Chondrocyte (in vitro differentiated cells): ENCODE data around the gene P2RX3. TPM values are rescaled to one million over a fixed set of nuclear protein-coding genes. Genes with fewer than 3 reads are reported as not detected.

Experiments used
- DNase-seq: peaks from one replicate; pipeline ENCODE4 v3.0.0; 2021; ENCODE audit warnings: mixed read lengths, low spot score
- H3K27ac Mint-ChIP-seq: one replicate; pipeline ENCODE4 v1.8.0; 2021; ENCODE audit warnings: mild to moderate bottlenecking, moderate library complexity, mixed read lengths; ENCODE audit not compliant: unreplicated experiment
- H3K27me3 Mint-ChIP-seq: 2 replicates; pipeline ENCODE4 v1.8.0; 2021; ENCODE audit warnings: low read depth, mixed read lengths
- H3K36me3 Mint-ChIP-seq: 2 replicates; pipeline ENCODE4 v1.8.0; 2021; ENCODE audit warnings: low read depth, mixed read lengths
- H3K4me1 Mint-ChIP-seq: 2 replicates; pipeline ENCODE4 v1.8.0; 2021; ENCODE audit warnings: low read depth, mild to moderate bottlenecking, mixed read lengths
- H3K4me3 Mint-ChIP-seq: one replicate; pipeline ENCODE4 v1.8.0; 2021; ENCODE audit warnings: mild to moderate bottlenecking, moderate library complexity, mixed read lengths; ENCODE audit not compliant: unreplicated experiment
- H3K9me3 Mint-ChIP-seq: 2 replicates; pipeline ENCODE4 v1.8.0; 2021; ENCODE audit warnings: low read depth, mixed read lengths
- total RNA-seq: library from RNA; stranded (reverse); gene quantifications from 3 replicates; pipeline ENCODE4 v1.2.1, GENCODE V29; 2021
- TF ChIP-seq, protein P1 (sequence below): fragments of 200-600 bp; sonication (generic); IDR thresholded peaks from 2 replicates; pipeline ENCODE4 v1.5.0; 2021; ENCODE audit warnings: antibody characterized with exemption, mild to moderate bottlenecking, moderate library complexity

P2RX3 gene
- total RNA-seq, 1 donor from 2014 or later = not detected

DNA sequence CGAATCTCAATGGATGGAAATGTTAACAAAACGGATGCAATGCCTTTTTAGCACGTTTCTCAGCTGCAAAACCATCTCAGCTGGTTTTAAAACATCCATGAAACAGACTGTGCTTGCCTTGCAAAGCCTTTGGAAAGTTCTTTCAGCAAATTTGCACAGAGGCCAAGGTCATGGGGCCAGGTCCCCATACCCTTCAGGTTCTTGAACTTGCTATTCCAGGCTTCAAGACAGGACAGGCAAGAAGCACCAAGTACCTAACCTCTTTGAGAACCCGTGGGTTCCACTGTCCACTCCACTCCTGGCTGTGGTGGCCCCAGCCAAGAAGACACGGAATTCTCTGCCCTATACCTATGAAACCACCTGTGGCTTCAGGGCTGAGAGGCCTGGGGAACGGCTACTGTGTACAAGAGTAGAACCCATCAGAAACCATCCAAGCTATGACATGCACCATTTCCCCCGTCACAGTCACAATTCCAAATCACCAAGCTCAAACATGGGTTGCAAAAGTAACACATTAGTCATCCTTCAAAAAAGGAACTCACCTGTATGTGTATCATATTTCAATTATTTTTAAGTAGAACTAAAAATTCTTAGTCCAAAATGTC, 30.4 kb upstream of the P2RX3 start:
- DNase-seq = no peak
- Mint-ChIP-seq H3K9me3 (no peaks in the 10 kb centered on the region), H3K27me3 (no peaks in the 10 kb centered on the region), H3K4me3 (no peak overlapping the region), H3K36me3 (peaks cover 30% of the 10 kb centered on the region), H3K27ac (no peak overlapping the region), H3K4me1 (peaks cover 94% of the 10 kb centered on the region)
- TF ChIP-seq, protein P1, sequence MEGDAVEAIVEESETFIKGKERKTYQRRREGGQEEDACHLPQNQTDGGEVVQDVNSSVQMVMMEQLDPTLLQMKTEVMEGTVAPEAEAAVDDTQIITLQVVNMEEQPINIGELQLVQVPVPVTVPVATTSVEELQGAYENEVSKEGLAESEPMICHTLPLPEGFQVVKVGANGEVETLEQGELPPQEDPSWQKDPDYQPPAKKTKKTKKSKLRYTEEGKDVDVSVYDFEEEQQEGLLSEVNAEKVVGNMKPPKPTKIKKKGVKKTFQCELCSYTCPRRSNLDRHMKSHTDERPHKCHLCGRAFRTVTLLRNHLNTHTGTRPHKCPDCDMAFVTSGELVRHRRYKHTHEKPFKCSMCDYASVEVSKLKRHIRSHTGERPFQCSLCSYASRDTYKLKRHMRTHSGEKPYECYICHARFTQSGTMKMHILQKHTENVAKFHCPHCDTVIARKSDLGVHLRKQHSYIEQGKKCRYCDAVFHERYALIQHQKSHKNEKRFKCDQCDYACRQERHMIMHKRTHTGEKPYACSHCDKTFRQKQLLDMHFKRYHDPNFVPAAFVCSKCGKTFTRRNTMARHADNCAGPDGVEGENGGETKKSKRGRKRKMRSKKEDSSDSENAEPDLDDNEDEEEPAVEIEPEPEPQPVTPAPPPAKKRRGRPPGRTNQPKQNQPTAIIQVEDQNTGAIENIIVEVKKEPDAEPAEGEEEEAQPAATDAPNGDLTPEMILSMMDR = no peak

DNA sequence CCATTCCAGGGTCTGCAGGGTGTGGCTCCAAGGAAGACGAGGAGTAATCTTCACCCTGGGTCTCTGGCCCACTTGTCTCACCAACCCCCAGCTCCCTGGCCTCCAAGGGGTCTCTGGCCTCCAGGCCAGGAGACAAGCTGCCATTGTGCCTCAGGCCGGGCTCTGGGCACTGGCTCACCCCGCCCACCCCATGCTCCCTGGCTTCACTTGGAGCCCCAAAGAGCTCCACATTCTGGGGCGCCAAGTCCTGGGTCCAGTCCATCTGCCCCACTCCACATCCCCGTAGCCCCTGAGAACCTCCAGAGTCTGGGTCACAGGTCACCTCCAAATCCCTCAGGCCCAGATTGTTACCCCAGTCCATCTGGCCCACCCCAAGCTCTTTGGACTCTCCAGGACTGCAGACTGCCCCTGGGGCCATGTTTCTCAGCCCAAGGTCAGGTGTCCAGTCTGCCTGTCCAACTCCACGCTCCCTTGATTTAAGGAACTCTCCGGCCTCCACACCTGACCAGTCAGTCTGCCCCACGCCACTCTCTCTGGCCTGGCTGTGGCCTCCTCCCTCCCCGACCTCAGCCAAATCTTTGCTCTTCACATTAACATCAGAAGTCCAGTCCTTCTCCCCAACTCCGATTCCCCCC, 29.6 kb upstream of the P2RX3 start:
- peak overlapping the region; percentile 23 for H3K4me3 Mint-ChIP-seq
- H3K27me3 Mint-ChIP-seq = no peaks in the 10 kb centered on the region
- TF ChIP-seq, protein P1 = no peak
- H3K9me3 Mint-ChIP-seq = no peaks in the 10 kb centered on the region
- DNase-seq = no peak
- H3K36me3 Mint-ChIP-seq = peaks cover 24% of the 10 kb centered on the region
- peak overlapping the region; percentile 28 for H3K27ac Mint-ChIP-seq
- H3K4me1 Mint-ChIP-seq = peaks cover 93% of the 10 kb centered on the region

DNA sequence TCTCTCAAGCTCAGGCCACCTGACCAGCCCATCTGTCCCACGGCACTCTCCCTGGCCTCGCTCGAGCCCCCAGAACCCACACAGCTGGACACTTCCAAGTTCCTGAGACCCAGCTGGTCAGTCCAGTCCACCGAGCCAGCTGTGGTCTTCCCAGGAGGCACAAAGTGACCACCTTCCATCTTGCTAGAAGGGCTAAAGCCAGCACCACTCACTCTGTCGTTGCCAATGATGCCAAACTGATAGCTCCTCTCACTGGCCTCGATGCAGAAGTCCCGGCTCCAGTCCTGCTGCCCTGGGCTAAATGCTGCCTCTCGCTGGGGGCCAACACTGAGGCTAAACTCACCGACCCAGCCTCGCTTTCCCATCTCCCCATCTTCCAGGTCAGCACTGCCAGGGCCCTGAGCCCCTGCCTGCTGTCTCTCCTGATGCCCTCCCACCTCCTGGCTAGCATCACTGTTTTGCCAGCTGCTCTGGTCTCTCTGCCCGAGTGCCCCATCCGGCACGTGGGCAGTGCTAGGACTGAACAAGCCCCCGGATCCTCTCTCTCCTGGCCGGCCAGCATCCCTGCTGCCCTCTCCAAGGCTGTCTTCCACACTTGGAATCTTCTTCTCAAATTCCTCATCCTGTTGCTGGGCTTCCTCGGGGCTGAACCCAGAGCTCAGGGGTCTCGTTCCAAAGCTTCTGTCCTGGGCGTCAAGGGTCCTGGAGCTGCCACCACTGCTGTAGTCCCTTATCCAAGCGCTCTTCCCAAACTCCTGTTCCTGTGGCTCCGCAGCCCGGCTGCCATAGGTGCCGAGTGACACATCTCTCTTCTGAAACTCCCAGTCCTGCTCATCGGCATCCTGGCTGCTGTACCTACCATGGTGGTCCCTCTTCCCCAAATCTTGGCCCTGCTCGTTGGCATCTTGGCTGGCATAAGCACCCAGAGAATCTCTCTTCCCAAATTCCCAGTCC, 28.8 kb upstream of the P2RX3 start:
- no peaks in the 10 kb centered on the region for H3K27me3 Mint-ChIP-seq
- H3K4me3 Mint-ChIP-seq = no peak overlapping the region
- peak overlapping the region; percentile 32 for H3K27ac Mint-ChIP-seq
- TF ChIP-seq, protein P1 = no peak
- H3K36me3 Mint-ChIP-seq = peaks cover 26% of the 10 kb centered on the region
- H3K4me1 Mint-ChIP-seq = peaks cover 85% of the 10 kb centered on the region
- DNase-seq = no peak
- H3K9me3 Mint-ChIP-seq = no peaks in the 10 kb centered on the region

GRCh38 chr11:57310091-57310490, 28.1 kb upstream of the P2RX3 start:
- H3K27me3 Mint-ChIP-seq = no peaks in the 10 kb centered on the region
- no peaks in the 10 kb centered on the region for H3K9me3 Mint-ChIP-seq
- H3K27ac Mint-ChIP-seq = peak overlapping the region; percentile 12
- no peak for DNase-seq
- H3K4me1 Mint-ChIP-seq = peaks cover 79% of the 10 kb centered on the region
- TF ChIP-seq, protein P1 = no peak
- H3K4me3 Mint-ChIP-seq = peak overlapping the region; percentile 19
- peaks cover 26% of the 10 kb centered on the region for H3K36me3 Mint-ChIP-seq

GRCh38 chr11:57310630-57311086, 27.5 kb upstream of the P2RX3 start:
- Mint-ChIP-seq H3K4me1 (peaks cover 73% of the 10 kb centered on the region), H3K36me3 (peaks cover 26% of the 10 kb centered on the region), H3K9me3 (no peaks in the 10 kb centered on the region), H3K27ac (peak overlapping the region; percentile 95), H3K4me3 (peak overlapping the region; percentile 66), H3K27me3 (no peaks in the 10 kb centered on the region)
- TF ChIP-seq, protein P1 = no peak
- no peak for DNase-seq
